ENCODE data around the gene TRIO.

- TF ChIP-seq EZH2phosphoT487 (IDR thresholded peaks at IDR 0.05; ENCODE audit: low read length), result no peak
- TF ChIP-seq CTCF (IDR thresholded peaks at IDR 0.05; ENCODE audit: low read length), result no peak
- no peak for TF ChIP-seq EZH2 (optimal IDR thresholded peaks at IDR 0.05; ENCODE audit: low read depth, low read length)
These were observed 5.3 kb downstream of the TRIO start for GRCh38 chr5:14148483-14148882.
